GM12891 (cell line): Measurements from ENCODE around the gene RRP8.

Experiments used
- POLR2A ChIP-seq: IDR thresholded peaks from 2 replicates; pipeline ENCODE4 v1.6.1; 2011; ENCODE audit warnings: low read depth, low read length, control low read depth
- POLR2AphosphoS5 ChIP-seq: IDR thresholded peaks from 2 replicates; pipeline ENCODE4 v1.6.1; 2011; ENCODE audit warnings: low read depth, low read length, control low read depth
- SPI1 ChIP-seq: IDR thresholded peaks from 2 replicates; pipeline ENCODE4 v1.6.1; 2011; ENCODE audit warnings: low read depth, low read length, control low read depth
- TAF1 ChIP-seq: IDR thresholded peaks from 2 replicates; pipeline ENCODE4 v1.6.1; 2011; ENCODE audit warnings: low read depth, low read length, control low read depth

GRCh38 chr11:6609502-6610015, 6.1 kb upstream of the RRP8 start:
- no peak for TF ChIP-seq POLR2AphosphoS5
- TF ChIP-seq POLR2A: no peak
- TF ChIP-seq TAF1: no peak
- no peak for TF ChIP-seq SPI1
